ENCODE measurements around the gene KRTAP10-2.

DNA sequence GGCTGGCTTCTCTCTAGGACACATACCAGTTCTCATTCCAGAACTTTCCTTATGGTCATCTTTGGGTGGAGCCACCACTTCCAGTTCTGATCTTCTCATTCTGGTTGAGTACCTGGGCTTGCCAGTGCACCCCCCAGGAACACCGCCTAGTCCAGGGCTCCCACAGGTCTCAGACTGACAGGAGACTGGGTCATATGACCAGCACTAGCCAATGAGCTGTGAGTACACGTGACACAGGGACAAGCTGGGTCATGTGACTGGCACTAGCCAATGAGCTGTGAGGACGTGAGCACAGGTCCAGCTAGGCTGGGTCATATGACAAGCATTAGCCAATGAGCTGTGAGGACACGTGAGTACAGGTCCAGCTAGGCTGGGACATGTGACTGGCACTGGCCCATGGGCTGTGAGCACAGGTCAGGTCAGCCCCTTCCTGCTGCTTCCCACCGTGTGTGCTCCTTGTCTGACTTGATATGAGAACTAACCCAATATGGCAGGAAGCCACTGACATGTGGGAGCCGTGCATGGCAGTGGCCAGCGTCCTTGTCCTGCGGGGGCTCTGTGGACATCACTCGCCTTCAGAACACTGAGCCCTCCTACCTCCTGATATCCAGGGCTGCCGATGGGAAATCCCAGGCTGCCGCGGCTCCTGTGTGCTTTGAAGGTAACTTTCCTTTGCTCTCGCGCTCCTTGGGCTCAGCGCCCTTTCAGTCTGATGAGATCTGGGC lies 34.0 kb downstream of the KRTAP10-2 start:
- TF ChIP-seq, protein P1, sequence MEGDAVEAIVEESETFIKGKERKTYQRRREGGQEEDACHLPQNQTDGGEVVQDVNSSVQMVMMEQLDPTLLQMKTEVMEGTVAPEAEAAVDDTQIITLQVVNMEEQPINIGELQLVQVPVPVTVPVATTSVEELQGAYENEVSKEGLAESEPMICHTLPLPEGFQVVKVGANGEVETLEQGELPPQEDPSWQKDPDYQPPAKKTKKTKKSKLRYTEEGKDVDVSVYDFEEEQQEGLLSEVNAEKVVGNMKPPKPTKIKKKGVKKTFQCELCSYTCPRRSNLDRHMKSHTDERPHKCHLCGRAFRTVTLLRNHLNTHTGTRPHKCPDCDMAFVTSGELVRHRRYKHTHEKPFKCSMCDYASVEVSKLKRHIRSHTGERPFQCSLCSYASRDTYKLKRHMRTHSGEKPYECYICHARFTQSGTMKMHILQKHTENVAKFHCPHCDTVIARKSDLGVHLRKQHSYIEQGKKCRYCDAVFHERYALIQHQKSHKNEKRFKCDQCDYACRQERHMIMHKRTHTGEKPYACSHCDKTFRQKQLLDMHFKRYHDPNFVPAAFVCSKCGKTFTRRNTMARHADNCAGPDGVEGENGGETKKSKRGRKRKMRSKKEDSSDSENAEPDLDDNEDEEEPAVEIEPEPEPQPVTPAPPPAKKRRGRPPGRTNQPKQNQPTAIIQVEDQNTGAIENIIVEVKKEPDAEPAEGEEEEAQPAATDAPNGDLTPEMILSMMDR (IDR thresholded peaks at IDR 0.05; ENCODE audit: borderline replicate concordance, extremely low read depth, low read length, poor library complexity, severe bottlenecking), result no peak
- no peak for TF ChIP-seq EZH2 (IDR thresholded peaks at IDR 0.05; ENCODE audit: borderline replicate concordance, low read depth, low read length, severe bottlenecking)
